ENCODE measurements around the gene TPM1. TPM values are rescaled to one million over a fixed set of nuclear protein-coding genes. Genes with fewer than 3 reads are reported as not detected.

TPM1 gene
- total RNA-seq, 1 donor from 2014 or later, result 217 TPM

DNA sequence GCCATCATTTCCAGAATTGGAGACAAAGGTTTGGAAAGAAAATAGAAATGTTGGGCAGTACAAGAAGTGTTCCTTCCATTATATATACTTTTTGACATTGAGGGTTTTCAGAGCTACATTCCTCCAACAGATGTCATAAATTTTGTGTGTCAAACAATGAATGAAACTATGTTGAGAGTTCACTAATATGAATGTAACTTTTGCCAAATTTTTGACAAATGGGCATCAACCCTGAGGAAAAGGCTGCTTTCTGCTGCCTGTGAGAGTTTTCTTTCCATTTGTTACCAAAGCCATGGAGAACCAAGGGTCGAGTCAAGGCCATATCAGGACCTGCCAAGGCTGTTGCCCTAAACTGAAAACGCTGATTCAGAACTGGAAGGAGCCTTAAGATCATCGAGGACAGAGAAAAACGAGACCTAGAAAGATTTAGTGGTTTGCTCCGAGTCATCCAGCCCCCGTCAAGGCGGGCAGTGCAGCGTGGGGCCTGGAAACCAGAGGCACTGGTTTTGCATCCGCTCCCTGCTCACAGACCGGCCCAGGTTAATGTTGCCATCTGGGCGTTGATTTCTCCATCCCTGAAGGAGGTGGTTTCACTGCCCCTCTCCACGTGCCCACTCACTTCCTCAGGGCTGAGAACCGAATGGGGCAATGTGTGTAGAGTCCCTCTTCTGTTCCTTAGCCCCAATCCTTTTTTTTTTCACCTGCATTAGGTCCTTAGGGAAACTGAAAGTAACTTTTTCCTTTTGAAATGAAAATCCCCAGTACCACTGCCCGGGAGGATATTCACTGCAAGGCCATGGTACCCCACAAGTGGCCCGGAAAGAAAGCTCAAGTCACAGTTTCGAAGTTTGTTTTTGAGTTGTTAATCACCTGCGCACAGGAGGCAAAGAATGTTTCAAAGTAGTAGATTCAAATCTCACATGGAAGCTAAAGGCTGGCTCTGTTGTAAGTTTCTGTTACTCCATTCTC lies 32.8 kb downstream of the TPM1 start:
- DNase-seq (ENCODE audit: low read depth in 2 of 2), result no peak

DNA sequence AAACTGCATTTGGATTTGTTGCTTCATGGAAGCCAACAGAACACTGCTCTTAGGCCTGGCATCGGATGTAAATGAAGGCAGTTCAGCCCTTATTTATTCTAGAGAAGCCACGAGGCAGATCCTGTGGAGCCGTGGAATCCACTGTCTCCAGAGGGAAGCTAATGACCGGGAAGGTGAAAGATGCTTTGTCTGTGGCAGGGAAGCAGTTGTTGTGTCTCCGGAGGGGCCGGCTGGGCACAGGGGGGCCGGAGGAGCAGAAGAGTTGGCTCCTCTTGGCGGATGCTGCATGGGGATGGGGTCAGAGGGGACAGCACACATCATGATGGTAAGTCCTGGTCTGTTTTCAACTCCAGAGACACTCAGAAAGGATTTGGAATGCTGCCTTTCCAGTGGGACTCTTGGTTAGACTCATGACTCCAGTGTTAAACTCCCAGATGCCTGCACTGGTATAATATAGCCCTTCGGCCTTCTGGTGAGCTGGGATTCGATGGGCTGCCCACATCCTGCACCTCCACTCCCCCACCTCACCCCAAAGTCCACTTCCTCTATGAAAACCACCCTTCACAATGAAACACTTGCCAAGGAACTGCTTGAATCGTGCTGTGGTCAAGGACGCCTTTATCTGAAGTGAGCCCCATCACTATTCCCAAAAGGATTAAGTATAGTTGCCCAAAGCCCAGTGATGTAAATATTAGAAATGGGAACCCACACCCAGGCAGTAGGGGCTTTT lies 33.6 kb downstream of the TPM1 start:
- no peak for DNase-seq (ENCODE audit: low read depth in 2 of 2)

DNA sequence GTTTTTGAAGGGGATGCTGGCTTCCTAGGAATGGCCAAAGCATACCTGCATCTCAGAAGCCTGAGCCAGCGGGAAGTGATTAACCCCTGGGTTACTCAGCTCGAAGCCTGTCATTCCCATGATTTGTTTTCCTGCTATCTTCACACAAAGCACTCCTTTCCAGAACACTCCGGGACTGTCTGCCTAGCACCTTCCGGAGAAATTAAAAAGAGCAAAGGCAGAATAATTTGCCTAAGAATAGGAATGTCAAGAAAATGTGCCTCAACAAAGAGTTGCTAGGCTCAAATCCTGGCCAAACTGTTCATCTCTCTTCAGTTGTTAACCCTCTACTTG lies 34.1 kb downstream of the TPM1 start:
- DNase-seq (ENCODE audit: low read depth in 2 of 2), result no peak

DNA sequence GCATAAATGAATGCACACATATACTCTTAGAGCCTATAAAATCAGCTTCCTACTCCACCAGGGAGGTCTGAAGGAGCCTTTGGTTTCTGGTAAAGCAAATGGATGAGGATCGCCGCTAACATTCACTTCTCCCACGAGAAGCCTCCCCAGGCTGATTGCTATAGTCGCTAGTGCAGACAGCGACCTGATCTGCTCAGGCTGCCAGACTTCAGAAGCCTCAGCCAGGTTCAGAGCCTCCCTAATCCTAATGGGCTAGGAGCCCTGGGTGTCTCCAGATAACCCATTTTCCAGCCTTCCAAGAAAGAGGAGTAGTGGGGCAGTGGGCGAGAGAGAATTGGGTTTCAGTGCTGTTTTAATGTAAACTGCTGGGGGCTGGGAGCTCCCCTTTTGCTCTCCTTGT lies 35.4 kb downstream of the TPM1 start:
- no peak for DNase-seq (ENCODE audit: low read depth in 2 of 2)

DNA sequence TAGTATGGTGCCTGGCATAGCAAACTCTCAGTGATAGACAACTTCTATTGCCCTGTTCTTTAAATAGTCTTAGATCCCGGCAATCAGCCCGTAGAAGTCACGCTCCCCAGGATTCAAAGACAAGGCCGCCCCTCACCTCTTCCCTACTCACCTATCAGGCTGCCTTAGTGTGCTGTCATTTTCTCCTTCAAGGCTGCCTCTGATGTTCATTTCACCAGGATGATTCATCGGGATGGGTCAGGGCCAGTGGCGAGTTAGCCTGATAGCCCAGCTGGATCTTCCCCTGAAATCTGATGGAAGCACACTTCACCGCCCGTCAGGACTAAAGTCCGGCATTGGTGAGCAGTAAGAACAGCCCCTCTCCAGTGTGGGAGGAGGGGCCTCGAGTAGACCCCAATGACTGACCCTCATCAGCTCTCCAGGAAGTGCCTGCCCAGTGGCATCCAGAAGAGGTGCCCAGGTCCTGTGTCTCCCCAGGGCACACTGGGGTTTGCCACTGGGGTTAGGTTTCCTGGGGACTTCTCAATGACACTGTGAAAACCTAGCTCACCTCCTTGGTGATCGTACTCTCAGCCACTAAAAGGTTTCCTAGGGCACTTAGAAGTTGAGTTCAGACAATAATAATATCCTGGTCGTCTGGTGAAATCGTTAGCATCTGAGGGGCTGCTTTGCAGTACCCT lies 37.5 kb downstream of the TPM1 start:
- DNase-seq (ENCODE audit: low read depth in 2 of 2), result no peak

DNA sequence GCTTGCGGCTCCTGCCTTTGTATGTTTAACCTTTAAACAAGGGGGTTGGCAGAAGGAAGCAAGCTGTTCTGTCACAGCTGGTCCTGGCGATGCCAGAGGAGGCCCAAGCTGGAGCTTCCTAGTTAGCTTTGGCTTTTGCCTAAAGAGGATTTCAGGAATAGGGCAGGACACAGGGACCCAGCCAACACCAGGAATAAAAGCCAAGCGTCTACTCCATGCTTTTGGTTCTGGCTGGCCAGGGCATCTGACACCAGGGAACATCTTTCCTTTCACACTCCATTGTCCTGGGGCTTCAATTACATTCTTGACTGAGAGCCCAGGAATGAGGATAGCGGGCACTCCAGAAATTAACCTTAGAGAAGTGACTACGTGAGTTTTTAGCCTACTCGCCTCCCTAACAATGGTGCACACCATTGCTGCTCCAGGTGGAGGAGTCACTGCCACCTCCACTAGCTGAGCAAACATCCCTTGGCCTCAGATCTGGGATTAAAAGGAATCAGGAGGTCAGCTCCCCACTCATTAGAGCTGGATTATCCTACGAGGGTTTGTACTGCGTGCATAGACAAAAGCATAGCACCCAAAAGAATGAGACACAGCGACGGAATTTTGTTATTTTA lies 38.2 kb downstream of the TPM1 start:
- no peak for DNase-seq (ENCODE audit: low read depth in 2 of 2)

DNA sequence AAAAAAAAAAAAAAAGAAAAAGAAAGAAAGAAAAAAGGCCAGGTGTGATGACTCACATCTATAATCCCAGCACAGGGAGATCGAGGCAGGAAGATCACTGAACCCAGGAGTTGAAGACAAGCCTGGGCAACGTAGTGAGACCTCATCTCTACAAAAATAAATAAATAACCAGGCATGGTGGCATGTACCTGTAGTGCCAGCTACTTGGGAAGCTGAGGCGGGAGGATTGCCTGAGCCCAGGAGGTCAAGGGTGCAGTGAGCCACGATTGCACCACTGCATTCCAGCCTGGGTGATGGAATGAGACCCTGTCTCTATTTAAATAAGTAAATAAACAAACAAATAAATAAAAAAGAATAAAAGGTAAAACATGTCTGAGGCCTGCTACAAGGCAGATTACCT lies 39.8 kb downstream of the TPM1 start:
- no peak for DNase-seq (ENCODE audit: low read depth in 2 of 2)

DNA sequence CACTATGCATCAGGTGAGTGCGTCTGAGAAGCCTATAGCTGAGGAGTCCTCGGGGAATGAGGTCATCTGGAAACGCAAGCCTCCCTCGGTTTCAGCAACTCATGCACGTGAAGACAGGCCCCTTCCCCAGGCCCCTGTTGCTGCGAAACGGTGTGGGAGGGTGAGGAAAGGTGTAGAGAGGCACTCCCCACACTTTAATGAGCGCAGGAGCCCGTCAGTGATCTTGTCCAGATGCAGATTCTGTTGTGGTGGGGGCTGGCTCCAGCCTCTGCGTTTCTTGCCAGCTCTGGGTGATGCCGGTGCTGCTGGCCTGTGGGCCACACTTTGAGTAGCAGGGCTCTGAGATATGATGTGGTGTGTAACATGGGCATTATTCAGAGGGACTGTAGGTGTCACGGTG lies 40.5 kb downstream of the TPM1 start:
- DNase-seq (ENCODE audit: low read depth in 2 of 2), result no peak

DNA sequence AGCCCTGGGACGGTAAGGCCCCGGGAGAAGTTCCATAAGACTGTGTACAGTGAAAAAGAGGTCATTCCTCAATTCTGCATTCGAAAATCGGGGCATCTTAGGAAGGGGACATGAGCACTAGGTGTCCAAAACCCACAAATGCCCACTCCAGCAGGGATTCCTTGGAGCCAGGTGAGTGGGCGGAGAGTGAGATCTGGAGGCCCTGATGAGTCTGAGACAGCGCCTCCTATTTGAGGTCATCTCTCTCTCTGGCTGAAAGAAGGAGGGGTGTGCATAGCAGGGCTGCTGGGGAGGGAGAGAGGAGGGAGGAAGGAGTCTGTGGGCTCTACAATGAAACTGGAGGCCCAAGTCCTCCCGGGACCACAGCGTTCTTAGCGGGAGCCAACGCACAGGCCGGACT lies 41.0 kb downstream of the TPM1 start:
- DNase-seq (ENCODE audit: low read depth in 2 of 2), result no peak

DNA sequence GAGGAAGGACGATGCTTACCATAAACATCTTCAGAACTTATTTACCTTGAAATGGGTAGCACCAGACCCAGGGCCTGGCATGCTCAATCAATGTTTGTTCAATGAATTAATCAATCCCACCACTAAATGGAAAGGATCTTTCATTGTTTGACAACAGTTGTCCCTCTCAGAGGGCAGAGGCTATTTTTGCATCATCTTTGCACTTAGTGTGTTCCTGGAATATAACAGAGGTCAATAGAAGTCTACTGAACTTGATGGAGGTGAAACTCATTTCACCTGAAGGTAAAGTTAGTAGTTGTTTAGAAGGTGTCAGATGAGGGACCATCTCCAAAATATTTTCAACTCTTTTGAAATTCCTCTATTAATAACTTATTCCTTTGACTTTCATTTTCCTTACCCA lies 42.3 kb downstream of the TPM1 start:
- no peak for DNase-seq (ENCODE audit: low read depth in 2 of 2)

DNA sequence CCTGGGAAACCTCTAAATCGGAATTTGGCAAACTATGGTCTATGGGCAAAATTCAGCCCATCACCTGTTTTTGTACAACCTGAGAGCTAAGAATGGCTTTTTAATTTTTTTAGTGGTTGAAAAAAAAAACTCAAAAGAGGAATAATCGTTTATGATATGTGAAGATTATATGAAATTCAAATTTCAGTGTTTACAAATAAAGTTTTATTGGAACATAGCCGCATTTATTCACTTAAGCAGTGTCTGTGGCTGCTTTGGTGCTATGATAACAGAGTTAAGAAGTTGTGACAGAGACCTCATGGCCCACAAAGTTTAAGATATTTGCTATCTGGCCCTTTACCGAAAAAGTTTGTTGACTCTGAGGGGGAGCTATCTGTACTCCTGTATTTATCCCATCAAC lies 42.7 kb downstream of the TPM1 start:
- no peak for DNase-seq (ENCODE audit: low read depth in 2 of 2)

DNA sequence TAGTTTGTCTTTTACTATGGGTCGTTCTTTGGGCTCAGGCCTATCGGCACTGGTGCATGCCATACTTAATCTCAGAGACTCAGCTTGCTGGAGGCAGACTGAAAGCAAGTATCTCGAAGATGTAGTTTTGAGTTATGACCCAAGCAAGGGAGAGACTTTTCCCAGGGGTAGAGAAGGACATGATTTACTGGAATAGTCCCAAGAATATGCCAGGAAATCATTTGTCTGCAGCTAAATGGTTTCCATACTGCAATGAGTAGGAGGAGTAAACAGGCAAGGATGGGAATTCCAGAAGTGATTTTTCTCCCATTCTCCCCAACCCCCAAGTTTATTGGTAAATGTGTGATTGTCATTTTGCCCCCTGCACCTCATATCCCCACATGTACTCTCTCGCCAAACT lies 43.7 kb downstream of the TPM1 start:
- DNase-seq (ENCODE audit: low read depth in 2 of 2), result peak in 1 of 2 donors; percentile 75

DNA sequence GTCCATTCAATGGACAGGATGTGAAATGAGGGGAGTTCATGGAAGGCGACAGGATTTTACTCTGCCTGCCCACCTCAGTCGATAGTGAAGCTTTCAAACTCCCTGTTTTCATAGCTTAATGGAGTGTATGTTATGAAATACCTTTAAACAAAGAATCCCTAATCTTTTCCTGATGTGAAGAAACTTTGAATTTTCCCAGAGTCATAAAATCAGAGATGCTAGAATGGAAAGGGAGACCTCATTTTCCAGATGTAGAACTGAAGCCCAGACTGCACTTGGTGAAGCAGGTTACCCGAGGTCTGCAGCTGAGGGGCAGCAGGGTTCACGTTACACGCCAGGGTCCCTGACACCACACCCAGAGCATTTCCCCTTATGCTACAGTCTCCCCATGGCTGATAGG lies 44.4 kb downstream of the TPM1 start:
- no peak for DNase-seq (ENCODE audit: low read depth in 2 of 2)

DNA sequence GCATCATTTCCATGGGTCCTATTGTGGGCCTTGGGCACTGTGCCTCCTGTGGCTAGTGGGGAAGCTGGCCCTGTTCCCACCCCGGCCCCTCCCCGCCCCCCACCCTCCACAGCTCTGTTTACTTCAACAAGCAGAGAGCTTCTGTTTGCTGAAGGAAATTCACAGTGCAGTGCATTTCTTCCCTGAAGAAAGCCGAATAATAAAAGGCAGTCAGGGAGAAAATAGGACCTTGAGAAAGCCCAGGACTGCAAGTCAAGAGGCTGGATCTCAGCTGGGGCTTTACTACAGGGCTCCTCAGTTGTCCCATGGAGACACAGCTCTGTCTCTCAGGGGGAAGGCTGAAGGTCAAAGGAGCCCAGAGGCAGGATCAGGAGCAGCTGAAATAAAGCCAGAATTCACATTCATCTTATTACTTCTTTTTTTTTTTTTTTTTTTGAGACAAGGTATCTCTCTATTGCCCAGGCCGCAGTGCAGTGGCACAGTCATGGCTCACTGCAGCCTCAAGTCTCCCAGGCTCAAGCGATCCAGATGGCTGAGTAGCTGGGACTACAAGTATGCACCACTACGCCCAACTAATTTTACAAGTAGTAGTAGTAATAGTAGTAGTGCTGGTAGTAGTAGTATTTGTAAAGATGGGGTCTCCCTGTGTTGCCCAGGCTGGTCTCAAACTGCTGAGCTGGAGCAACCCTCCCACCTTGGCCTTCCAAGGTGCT lies 46.1 kb downstream of the TPM1 start:
- no peak for DNase-seq (ENCODE audit: low read depth in 2 of 2)

DNA sequence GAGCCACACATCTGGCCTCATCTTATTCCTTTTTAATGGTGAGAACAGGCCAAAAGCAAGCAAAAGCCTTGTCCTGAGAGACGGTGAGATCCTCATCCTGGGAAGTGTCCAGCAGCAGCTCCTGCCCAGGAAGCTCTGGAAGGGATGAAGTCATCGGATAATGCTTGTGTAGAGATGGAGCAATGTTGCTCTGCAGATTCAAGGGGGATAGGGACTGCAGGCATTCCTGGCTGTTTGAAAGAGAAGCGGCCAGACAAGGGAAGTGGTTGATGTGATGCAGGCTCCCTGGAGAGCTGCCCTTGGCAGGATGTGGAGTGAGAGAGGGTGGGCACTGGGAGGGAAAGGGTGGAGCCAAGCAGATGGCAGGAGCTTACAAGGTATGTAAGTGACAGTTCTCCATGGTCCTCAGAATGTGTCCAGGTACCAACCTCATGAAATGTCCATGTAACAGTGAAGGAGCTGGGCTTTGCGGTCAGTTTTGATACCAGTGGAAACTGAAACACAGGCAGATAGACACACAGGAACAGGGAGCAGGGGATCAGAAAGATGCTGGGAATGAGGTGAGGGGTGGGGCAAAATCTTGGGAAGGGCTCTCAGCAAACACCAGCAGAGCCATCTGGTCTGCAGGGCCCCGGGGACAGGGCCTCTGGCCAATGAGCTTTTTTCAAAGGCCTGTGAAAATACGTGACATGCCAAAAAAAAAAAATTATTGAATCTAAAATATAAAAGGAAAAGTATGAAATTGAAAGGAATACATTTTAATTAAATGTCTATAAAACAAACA lies 46.9 kb downstream of the TPM1 start:
- DNase-seq (ENCODE audit: low read depth in 2 of 2), result peak in 1 of 2 donors; percentile 84

DNA sequence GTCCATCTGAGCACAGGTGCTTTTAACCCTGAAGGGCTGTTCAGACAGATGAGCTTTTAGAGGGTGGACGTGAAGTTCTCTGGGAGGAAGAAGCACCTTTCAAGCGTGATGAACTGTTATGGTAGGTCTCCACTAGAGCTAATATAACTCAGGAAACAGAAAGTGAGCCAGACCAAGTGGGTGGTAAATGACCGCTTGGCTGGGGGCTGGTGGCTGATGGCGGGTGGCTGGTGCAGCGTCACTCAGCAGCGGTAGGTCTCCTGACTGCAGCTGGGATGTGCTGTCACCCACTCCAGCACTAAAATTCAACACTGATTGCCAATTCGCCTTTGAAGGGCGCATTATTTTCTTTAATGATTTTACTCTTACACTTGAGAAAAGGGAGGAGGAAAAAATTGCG lies 47.9 kb downstream of the TPM1 start:
- no peak for DNase-seq (ENCODE audit: low read depth in 2 of 2)

DNA sequence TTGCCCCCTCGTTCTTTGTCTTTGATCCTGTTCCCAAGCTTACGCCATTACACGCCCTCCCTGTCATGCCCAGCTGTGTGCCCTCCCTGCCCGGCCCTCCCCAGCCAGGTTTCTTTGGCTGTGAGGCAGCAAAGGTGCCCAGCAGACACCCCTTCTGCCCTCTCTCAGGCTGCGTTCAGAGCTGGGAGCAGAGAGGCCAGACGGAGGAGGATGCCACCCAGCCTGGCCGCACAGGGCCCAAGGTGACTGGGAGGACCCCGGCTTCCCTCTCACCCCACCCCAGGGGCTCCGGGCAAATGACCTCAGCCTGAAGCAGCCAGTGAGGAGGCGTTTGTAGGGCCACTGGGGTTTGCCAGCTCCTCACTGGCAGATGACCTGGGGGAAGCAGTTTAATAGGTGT lies 48.3 kb downstream of the TPM1 start:
- DNase-seq (ENCODE audit: low read depth in 2 of 2), result no peak

DNA sequence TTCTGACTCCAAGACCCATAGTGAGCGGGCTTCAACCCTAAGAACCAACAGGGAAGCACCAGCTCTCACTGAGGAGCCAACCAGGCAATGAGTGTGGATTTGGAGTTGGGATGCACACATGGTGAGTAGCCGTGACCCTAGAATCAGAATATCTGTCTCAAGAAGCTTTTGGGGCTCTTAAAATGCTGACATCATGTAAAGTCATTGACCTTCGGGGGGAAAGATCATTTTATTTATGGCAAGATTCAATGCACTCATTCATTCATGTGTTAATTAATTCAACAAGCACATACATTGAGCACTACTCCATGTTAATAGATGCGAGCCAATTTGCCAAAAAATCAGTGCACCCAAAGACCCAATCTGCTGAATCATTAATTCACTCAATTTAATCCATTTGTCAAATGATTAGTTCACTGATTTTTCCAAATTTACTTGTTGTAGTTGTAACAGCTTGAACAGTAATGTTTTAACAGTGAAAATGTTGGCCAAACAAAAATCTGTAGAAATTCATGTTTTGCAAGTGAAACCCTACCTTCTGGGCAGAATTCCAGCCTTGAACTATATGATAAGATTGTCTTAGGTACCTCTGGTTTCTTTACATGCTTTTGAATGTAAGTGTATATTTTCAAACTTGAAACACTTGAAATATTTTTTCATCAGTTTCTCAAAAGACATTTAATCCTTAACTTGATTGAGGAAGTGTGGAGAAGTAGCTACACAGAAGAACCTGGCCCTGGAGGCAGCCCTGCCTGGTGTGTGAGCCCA lies 49.3 kb downstream of the TPM1 start:
- DNase-seq (ENCODE audit: low read depth in 2 of 2), result no peak

DNA sequence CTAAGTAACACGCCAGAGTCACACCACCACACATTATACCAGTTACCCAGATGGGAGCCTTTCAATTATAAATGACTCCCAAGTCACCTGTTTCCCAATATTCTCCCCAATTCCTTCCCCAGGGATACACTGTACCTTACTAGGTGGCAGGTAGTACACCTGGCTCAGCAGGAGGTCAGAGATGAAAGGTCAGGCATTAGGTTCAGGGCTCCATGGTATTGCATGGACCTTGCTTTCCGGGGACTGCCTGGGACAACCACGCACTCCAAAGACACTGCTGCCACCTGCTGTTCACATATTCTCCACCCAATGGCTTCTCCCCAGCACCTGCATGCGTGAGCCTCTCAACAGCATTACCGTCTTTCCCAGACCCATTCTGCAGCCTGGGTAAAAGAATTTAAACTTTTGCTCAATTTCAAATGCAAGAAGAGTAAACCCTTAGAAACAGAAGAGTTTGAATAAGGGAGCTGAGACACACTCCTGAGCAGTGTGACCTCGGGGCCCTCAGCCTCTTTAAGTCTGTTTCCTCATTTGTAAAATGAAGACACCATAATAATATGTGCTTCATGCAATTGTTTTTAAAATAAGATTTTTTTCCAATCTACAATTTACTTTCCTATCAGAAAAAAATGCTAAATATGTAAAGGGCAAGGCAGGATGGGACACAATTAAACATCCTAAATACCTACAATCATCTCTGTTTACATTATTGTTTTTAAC lies 51.1 kb downstream of the TPM1 start:
- peak; percentile 80 to 84 for DNase-seq (ENCODE audit: low read depth in 2 of 2)

Data from lung microvascular endothelial cell (primary cell).